Liver (tissue), 9 donors: ENCODE data around the gene PLAU. TPM values are rescaled to one million over a fixed set of nuclear protein-coding genes. Genes with fewer than 3 reads are reported as not detected.

Source experiments
- DNase-seq: peaks from one replicate; pipeline ENCODE4 v3.0.0-alpha.2; 2017; ENCODE audit warnings: low spot score
- H3K27ac ChIP-seq, 2 donors: one replicate each; pipeline ENCODE4 v1.7.0; 2013; ENCODE audit warnings: inconsistent platforms in 2 of 2, low read length in 2 of 2, control low read depth in 1 of 2, low read depth in 1 of 2, mild to moderate bottlenecking in 1 of 2
- H3K27me3 ChIP-seq, 4 donors: one replicate each; pipeline versions ENCODE4 v1.6.1 to v1.7.0; 2013; ENCODE audit warnings: low read length in 3 of 4, inconsistent platforms in 1 of 4, mild to moderate bottlenecking in 1 of 4, moderate library complexity in 1 of 4; ENCODE audit not compliant: control insufficient read depth in 4 of 4, insufficient read depth in 4 of 4
- H3K36me3 ChIP-seq, 4 donors: one replicate each; pipeline versions ENCODE4 v1.6.1 to v1.7.0; 2013; ENCODE audit warnings: low read length in 3 of 4, mild to moderate bottlenecking in 3 of 4, low read depth in 1 of 4, moderate library complexity in 1 of 4; ENCODE audit not compliant: control insufficient read depth in 4 of 4, insufficient read depth in 3 of 4
- H3K4me1 ChIP-seq, 4 donors: one replicate each; pipeline versions ENCODE4 v1.6.1 to v1.7.0; 2013; ENCODE audit warnings: low read length in 3 of 4, mild to moderate bottlenecking in 3 of 4, moderate library complexity in 1 of 4; ENCODE audit not compliant: control insufficient read depth in 4 of 4, insufficient read depth in 4 of 4
- H3K4me3 ChIP-seq, 3 donors: one replicate each; pipeline versions ENCODE4 v1.6.1 to v1.7.0; 2013; ENCODE audit warnings: low read length in 3 of 3, control low read depth in 1 of 3, low read depth in 1 of 3, mild to moderate bottlenecking in 1 of 3
- H3K9ac ChIP-seq, 2 donors: one replicate each; pipeline ENCODE4 v1.7.0; 2013; ENCODE audit warnings: low read length in 2 of 2, mild to moderate bottlenecking in 2 of 2, moderate library complexity in 2 of 2, control low read depth in 1 of 2, low read depth in 1 of 2
- H3K9me3 ChIP-seq, 4 donors: one replicate each; pipeline versions ENCODE4 v1.6.1 to v1.7.0; 2013; ENCODE audit warnings: low read length in 3 of 4; ENCODE audit not compliant: control insufficient read depth in 4 of 4
- ATF3 ChIP-seq: IDR thresholded peaks from 2 replicates; pipeline ENCODE4 v1.6.1; 2016; ENCODE audit warnings: antibody characterized with exemption
- CTCF ChIP-seq: fragments of 150-350 bp; IDR thresholded peaks from 2 replicates; pipeline ENCODE4 v1.5.1; 2017; ENCODE audit warnings: improper control_type of control experiment, low read depth, low read length; ENCODE audit not compliant: missing input control
- FOXA2 ChIP-seq: IDR thresholded peaks from 2 replicates; pipeline ENCODE4 v1.6.1; 2016; ENCODE audit warnings: antibody characterized with exemption
- HNF4G ChIP-seq: IDR thresholded peaks from 2 replicates; pipeline ENCODE4 v1.6.1; 2016; ENCODE audit warnings: antibody characterized with exemption
- JUND ChIP-seq, 2 donors: IDR thresholded peaks; 2 replicates each; pipeline ENCODE4 v1.6.1; 2016; ENCODE audit warnings: antibody characterized with exemption in 2 of 2
- MAX ChIP-seq: IDR thresholded peaks from 2 replicates; pipeline ENCODE4 v1.6.1; 2016; ENCODE audit warnings: antibody characterized with exemption
- NR2F2 ChIP-seq: IDR thresholded peaks from 2 replicates; pipeline ENCODE4 v1.6.1; 2016; ENCODE audit warnings: antibody characterized with exemption
- REST ChIP-seq: IDR thresholded peaks from 2 replicates; pipeline ENCODE4 v1.6.1; 2016; ENCODE audit warnings: antibody characterized with exemption, mild to moderate bottlenecking
- RXRA ChIP-seq, 2 donors: IDR thresholded peaks; 2 replicates each; pipeline ENCODE4 v1.6.1; 2017 to 2018; ENCODE audit warnings: antibody characterized with exemption in 2 of 2, mild to moderate bottlenecking in 1 of 2
- SP1 ChIP-seq: IDR thresholded peaks from 2 replicates; pipeline ENCODE4 v1.6.1; 2018; ENCODE audit warnings: antibody characterized with exemption, mild to moderate bottlenecking
- YY1 ChIP-seq: IDR thresholded peaks from 2 replicates; pipeline ENCODE4 v1.6.1; 2016; ENCODE audit warnings: antibody characterized with exemption, mild to moderate bottlenecking
- WGBS: extraction: QIAGEN DNeasy Blood & Tissue Kit; methylation state at CpG from one replicate; pipeline ENCODE4 v1.1.7; 2013; 5-methylcytosine and 5-hydroxymethylcytosine counted together
- polyA plus RNA-seq, 2 donors: library from polyadenylated mRNA; stranded (reverse) in 1 of 2; unstranded in 1 of 2; fragments of 200-250 nt in 1 of 2; fragments of >200 nt in 1 of 2; fragmentation: Nextera tagmentation in 1 of 2; extraction: Ambion mirVana in 1 of 2; gene quantifications; one replicate each; pipeline versions ENCODE4 v1.2.1 to v1.2.3, GENCODE V29; 2013 to 2015
- total RNA-seq, 2 donors: library from RNA; depleted of rRNA; stranded (reverse); fragments of >200 nt; gene quantifications; one replicate each; pipeline ENCODE4 v1.2.3, GENCODE V29; 2014
- donor health status: healthy.
- donor health status: healthy.
- donor health status: healthy.
- donor health status: healthy.
- donor health status: healthy.

The PLAU gene
- total and polyA plus RNA-seq, 4 donors = 0.40 to 1.0 (median 0.79) TPM

- H3K36me3 ChIP-seq = no peaks in the 10 kb centered on the region
- no peak overlapping the region for H3K9ac ChIP-seq
- TF ChIP-seq RXRA (IDR thresholded peaks at IDR 0.05) = no peak
- no peak for TF ChIP-seq CTCF
- TF ChIP-seq ATF3 = no peak
- TF ChIP-seq YY1 = no peak
- no peak for TF ChIP-seq FOXA2
- TF ChIP-seq HNF4G = no peak
- H3K27me3 ChIP-seq = no peaks in the 10 kb centered on the region
- H3K4me1 ChIP-seq = peaks cover 0 to 6% (median 4%) of the 10 kb centered on the region in 4 donors
- WGBS = 95% methylated on average over 35 of the region's 35 CpGs
- no peaks in the 10 kb centered on the region for H3K9me3 ChIP-seq
- no peak overlapping the region for H3K27ac ChIP-seq
- DNase-seq = no peak
- H3K4me3 ChIP-seq = no peak overlapping the region
Measured at GRCh38 chr10:73944356-73945100, 33.6 kb downstream of the PLAU start.

GRCh38 chr10:73946253-73947145 is 35.6 kb downstream of the PLAU start:
- H3K9ac ChIP-seq = no peak overlapping the region
- no peaks in the 10 kb centered on the region for H3K36me3 ChIP-seq
- no peak overlapping the region for H3K4me3 ChIP-seq
- no peaks in the 10 kb centered on the region for H3K27me3 ChIP-seq
- no peak overlapping the region for H3K27ac ChIP-seq
- H3K4me1 ChIP-seq = no peaks in the 10 kb centered on the region
- no peak for DNase-seq
- no peaks in the 10 kb centered on the region for H3K9me3 ChIP-seq
- WGBS = 89% methylated on average over 9 of the region's 9 CpGs
- TF ChIP-seq SP1 (no peak), JUND (IDR thresholded peaks at IDR 0.05) (no peak), NR2F2 (no peak), RXRA (IDR thresholded peaks at IDR 0.05) (no peak), MAX (no peak), REST (no peak), FOXA2 (no peak), ATF3 (no peak)
